ENCODE measurements around the gene WTAP. TPM values are rescaled to one million over a fixed set of nuclear protein-coding genes. Genes with fewer than 3 reads are reported as not detected.
A peak's percentile ranks its signal among the peaks of the same experiment; 100 is the strongest.

WTAP gene
- total RNA-seq, 1 experiment from 2014 or later = 138 TPM

DNA sequence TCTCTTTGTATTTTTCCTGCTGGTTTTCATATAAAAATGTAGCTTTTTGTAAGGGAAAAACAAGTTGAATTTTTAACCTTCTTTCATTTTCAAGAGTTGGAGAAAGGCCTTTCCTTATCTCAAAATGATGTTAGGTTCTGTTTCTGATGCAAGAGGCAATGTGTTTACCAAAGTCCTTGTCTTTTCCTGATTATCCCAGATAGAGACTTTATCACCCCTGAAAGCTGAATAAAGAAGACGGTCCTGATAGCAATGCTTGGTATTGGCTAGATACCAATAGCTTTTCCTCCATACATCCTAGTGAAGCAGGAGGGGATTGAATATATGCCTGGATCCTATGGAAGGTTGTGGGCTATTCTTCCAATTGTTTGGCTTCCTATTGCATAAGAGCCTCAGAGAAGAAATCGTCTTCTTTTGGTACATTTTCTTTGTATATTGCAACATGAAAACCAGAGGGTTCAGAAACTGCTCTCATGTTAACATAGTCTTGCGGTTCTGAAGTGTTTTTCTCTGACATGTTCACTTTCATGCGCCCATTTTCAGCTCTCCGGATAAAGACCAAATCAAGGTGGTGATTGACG, 78.2 kb downstream of the WTAP start:
- Histone ChIP-seq H2AFZ (ENCODE audit: low read length) (no peak overlapping the region), H3K27ac (ENCODE audit: insufficient read length, low read depth, low read length) (no peak overlapping the region), H4K20me1 (ENCODE audit: control insufficient read depth, insufficient read depth, insufficient read length) (no peaks in the 10 kb centered on the region), H3K9ac (ENCODE audit: extremely low read depth, insufficient read length, low read length) (no peak overlapping the region), H2BK15ac (ENCODE audit: low read depth, low read length) (no peak overlapping the region), H2BK12ac (ENCODE audit: insufficient read length, low read depth, low read length) (no peak overlapping the region), H2BK20ac (ENCODE audit: low read depth, low read length, poor library complexity, severe bottlenecking) (no peak overlapping the region), H4K91ac (ENCODE audit: insufficient read length, low read depth, low read length) (no peak overlapping the region), H3K56ac (ENCODE audit: insufficient read length, low read depth, low read length) (no peak overlapping the region), H3K4me2 (ENCODE audit: insufficient read depth, insufficient read length, low read length) (no peak overlapping the region), H4K5ac (ENCODE audit: insufficient read length, low read depth, low read length) (no peak overlapping the region), H2BK5ac (ENCODE audit: insufficient read length, low read length) (no peak overlapping the region), H2AK5ac (ENCODE audit: insufficient read length, low read length) (no peak overlapping the region), H3K79me1 (ENCODE audit: insufficient read depth, low read depth, low read length, poor library complexity, severe bottlenecking) (no peaks in the 10 kb centered on the region), H3K9me3 (ENCODE audit: control insufficient read depth, low read depth, low read length) (no peaks in the 10 kb centered on the region), H4K8ac (replicated peaks; ENCODE audit: insufficient read length, low read depth, low read length) (no peak overlapping the region), H3K23me2 (ENCODE audit: insufficient read length, low read depth, low read length, poor library complexity, severe bottlenecking) (no peaks in the 10 kb centered on the region), H2BK120ac (ENCODE audit: low read depth, low read length, poor library complexity, severe bottlenecking) (no peak overlapping the region), H3K4me1 (ENCODE audit: insufficient read depth, low read length) (no peaks in the 10 kb centered on the region; the same call in 1 of the 2 replicates), H3T11ph (ENCODE audit: low read length) (no peak overlapping the region), H3K23ac (ENCODE audit: insufficient read length, low read depth, low read length) (no peak overlapping the region), H3K4ac (ENCODE audit: low read depth, low read length) (no peak overlapping the region), H3K18ac (ENCODE audit: insufficient read length, low read depth, low read length) (no peak overlapping the region), H3K27me3 (ENCODE audit: insufficient read depth, low read length) (no peaks in the 10 kb centered on the region), H3K14ac (ENCODE audit: insufficient read depth, low read length) (no peak overlapping the region), H3K79me2 (ENCODE audit: insufficient read depth, low read length) (no peaks in the 10 kb centered on the region)
- WGBS (ENCODE audit: extremely low coverage, insufficient read length, low lambda C conversion rate) = no CpG with 5 or more reads among the region's 6 CpGs
- no peaks in the 10 kb centered on the region for H3K36me3 Mint-ChIP-seq (ENCODE audit: insufficient read depth in 1 of 3, low read depth in 3 of 3)
- no peak for DNase-seq
- H3K27ac Mint-ChIP-seq = 0 out of 7 replicates have a peak overlapping the region, but pooled peaks of 1 of the 3 experiments have one; percentile 39
- TF ChIP-seq, protein P1, sequence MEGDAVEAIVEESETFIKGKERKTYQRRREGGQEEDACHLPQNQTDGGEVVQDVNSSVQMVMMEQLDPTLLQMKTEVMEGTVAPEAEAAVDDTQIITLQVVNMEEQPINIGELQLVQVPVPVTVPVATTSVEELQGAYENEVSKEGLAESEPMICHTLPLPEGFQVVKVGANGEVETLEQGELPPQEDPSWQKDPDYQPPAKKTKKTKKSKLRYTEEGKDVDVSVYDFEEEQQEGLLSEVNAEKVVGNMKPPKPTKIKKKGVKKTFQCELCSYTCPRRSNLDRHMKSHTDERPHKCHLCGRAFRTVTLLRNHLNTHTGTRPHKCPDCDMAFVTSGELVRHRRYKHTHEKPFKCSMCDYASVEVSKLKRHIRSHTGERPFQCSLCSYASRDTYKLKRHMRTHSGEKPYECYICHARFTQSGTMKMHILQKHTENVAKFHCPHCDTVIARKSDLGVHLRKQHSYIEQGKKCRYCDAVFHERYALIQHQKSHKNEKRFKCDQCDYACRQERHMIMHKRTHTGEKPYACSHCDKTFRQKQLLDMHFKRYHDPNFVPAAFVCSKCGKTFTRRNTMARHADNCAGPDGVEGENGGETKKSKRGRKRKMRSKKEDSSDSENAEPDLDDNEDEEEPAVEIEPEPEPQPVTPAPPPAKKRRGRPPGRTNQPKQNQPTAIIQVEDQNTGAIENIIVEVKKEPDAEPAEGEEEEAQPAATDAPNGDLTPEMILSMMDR (conservative IDR thresholded peaks at IDR 0.05) = no peak
- no peak overlapping the region for H3K4me3 Mint-ChIP-seq
- H3K27me3 Mint-ChIP-seq (ENCODE audit: low read depth) = no peaks in the 10 kb centered on the region
- no peaks in the 10 kb centered on the region for H3K9me3 Mint-ChIP-seq
- H3K4me1 Mint-ChIP-seq = peaks cover 9 to 17% of the 10 kb centered on the region in 2 experiments

Other genes with a start within 250 kb of the WTAP start
- 78.5 and 80.5 TPM in 2 replicates for gene SOD2, start 34.3 kb upstream of the WTAP start, total RNA-seq (2021)
- gene ACAT2, start 34.5 kb downstream of the WTAP start, total RNA-seq (2021) = 155 and 156 TPM in 2 replicates
- gene TCP1, start 62.1 kb downstream of the WTAP start, total RNA-seq (2021) = 401 and 412 TPM in 2 replicates
- gene MRPL18, start 63.0 kb downstream of the WTAP start, total RNA-seq (2021) = 87.4 and 88.8 TPM in 2 replicates
- not detected in 2 replicates for gene PNLDC1, start 72.8 kb downstream of the WTAP start, total RNA-seq (2021)
- 0.02 TPM in 2 replicates for gene MAS1, start 163.5 kb downstream of the WTAP start, total RNA-seq (2021)
- 62.9 and 66.7 TPM in 2 replicates for gene IGF2R, start 241.6 kb downstream of the WTAP start, total RNA-seq (2021)

Measured in H9 (cell line).